ENCODE data around the gene HS3ST2. TPM values are rescaled to one million over a fixed set of nuclear protein-coding genes. Genes with fewer than 3 reads are reported as not detected.

Gene HS3ST2
- total RNA-seq, 1 donor, result not detected

DNA sequence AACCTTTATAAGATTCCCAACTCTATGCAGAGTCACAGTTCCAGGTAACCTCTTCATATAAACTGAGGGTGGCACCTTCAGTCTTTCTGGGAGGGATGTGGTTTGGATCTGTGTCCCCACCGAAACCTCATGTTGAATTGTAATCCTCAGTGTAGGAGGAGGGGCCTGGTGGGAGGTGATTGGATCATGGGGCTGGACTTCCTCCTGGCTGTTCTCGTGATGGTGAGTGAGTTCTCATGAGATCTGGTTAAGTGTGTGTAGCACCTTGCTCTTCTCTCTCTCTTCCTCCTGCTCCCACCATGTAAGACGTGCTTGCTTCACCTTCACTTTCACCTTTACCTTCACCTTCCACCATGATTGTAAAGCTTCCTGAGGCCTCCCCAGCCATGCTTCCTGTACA, 30.5 kb downstream of the HS3ST2 start:
- H3K27me3 ChIP-seq (ENCODE audit: insufficient read depth, low read length), result no peaks in the 10 kb centered on the region
- H3K4me3 ChIP-seq (ENCODE audit: low read length), result no peak overlapping the region
- no peaks in the 10 kb centered on the region for H3K9me3 ChIP-seq (ENCODE audit: low read depth, low read length)
- no peaks in the 10 kb centered on the region for H3K4me1 ChIP-seq (ENCODE audit: insufficient read depth, low read length)

DNA sequence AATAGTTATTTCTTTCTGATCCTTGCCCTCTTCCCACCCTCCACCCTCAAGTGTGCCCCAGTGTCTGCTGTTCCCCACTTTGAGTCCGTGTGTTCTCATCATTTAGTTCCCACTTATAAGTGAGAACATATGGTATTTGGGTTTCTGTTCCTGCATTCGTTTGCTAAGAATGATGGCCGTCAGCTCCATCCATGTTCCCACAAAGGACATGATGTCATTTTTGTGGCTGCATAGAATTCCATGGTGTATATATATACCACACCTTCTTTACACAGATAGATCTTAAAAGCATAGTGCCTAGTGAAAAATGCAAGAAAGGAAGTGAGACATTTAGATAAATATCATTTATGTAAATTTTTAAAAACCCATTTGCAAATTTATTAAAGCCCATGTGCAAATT, 33.1 kb downstream of the HS3ST2 start:
- no peaks in the 10 kb centered on the region for H3K4me1 ChIP-seq (ENCODE audit: insufficient read depth, low read length)

DNA sequence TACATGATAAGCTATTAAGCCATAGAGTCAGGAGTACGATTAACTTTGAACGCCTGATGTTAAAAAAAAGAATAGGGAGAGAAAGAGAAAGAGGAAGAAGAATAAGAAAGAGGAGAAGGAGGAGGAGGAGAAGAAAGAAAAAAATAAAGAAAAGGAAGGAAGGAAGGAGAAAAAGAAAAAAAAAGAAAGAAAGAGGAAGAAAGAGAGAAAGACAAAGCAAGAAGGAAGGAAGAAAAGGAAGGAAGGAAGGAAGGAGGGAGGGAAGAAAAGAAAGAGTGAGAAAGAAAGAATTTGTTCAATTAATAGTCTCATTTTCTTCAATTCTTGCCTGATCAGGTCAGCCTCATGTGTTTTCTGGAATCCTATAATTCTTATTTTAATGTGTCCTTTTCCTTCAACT, 33.7 kb downstream of the HS3ST2 start:
- H3K4me1 ChIP-seq (ENCODE audit: insufficient read depth, low read length), result no peaks in the 10 kb centered on the region
- H3K27me3 ChIP-seq (ENCODE audit: insufficient read depth, low read length), result no peaks in the 10 kb centered on the region
- no peak overlapping the region for H3K4me3 ChIP-seq (ENCODE audit: low read length)
- H3K9me3 ChIP-seq (ENCODE audit: low read depth, low read length), result no peaks in the 10 kb centered on the region

More for the DNA sequence above, 33.1 kb downstream of the HS3ST2 start:
- no peak overlapping the region for H3K4me3 ChIP-seq (ENCODE audit: low read length)
- H3K9me3 ChIP-seq (ENCODE audit: low read depth, low read length), result no peaks in the 10 kb centered on the region
- no peaks in the 10 kb centered on the region for H3K27me3 ChIP-seq (ENCODE audit: insufficient read depth, low read length)

DNA sequence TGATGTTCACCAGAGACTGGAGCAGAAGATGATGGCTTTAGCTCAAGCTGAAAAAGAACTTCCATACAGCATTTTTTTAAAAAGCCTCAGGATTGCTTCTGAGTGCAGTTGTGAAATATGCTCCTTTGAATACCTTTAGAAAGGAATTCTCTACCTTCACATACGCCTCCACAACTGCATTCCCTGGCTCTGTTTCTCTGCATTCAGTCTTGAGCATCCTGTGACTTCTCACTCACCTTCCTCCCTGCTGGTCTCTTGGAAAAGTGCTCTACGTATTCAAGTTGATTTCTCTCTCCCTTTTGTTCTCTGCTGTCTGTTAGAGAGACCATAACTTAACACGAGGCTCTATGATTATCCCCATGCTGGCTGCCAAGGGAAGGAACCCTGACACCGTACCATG, 34.5 kb downstream of the HS3ST2 start:
- H3K27me3 ChIP-seq (ENCODE audit: insufficient read depth, low read length), result no peaks in the 10 kb centered on the region
- no peak overlapping the region for H3K4me3 ChIP-seq (ENCODE audit: low read length)
- H3K9me3 ChIP-seq (ENCODE audit: low read depth, low read length), result no peaks in the 10 kb centered on the region
- H3K4me1 ChIP-seq (ENCODE audit: insufficient read depth, low read length), result no peaks in the 10 kb centered on the region

DNA sequence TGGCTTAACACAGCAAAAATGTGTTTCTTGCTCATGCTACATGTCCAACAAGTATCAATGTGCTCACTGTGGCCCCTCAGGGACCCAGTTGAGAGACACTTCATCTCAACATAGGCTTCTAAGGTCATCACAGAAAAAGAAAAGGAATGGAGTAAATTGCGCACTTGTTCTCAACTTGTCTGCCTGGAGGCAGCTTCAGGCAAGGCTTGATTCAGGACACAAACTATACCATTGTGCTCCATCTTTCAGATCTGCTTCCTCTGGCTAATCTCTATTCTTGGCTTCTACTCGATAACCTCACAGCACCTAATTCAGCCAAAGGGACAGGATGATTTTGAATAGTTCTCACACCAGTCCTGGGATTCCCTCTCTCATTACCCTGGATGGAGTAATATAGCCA, 35.6 kb downstream of the HS3ST2 start:
- H3K9me3 ChIP-seq (ENCODE audit: low read depth, low read length), result no peaks in the 10 kb centered on the region

DNA sequence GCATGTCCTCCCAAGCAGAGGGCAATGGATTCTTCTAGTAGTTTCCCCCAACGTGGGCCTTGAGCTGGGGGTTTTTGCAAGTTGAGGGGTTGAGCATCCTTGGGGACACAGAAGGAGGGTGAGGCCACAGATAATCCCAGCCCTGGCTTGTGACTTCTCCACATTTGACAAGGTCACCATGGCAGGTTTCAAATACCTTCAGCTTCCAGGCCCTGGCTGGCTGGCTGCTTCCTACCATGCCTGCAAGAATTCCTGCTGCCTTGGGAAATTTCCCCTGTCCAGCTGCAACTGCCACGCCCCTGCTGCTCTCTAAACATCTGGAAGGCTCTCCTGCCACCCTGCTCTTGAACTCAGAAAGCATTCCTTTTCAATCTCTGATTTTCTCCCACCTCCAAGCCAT, 41.3 kb downstream of the HS3ST2 start:
- H3K27me3 ChIP-seq (ENCODE audit: insufficient read depth, low read length), result no peaks in the 10 kb centered on the region
- no peaks in the 10 kb centered on the region for H3K4me1 ChIP-seq (ENCODE audit: insufficient read depth, low read length)
- no peak overlapping the region for H3K4me3 ChIP-seq (ENCODE audit: low read length)
- H3K9me3 ChIP-seq (ENCODE audit: low read depth, low read length), result no peaks in the 10 kb centered on the region

More for the DNA sequence above, 35.6 kb downstream of the HS3ST2 start:
- no peaks in the 10 kb centered on the region for H3K27me3 ChIP-seq (ENCODE audit: insufficient read depth, low read length)
- no peaks in the 10 kb centered on the region for H3K4me1 ChIP-seq (ENCODE audit: insufficient read depth, low read length)
- H3K4me3 ChIP-seq (ENCODE audit: low read length), result no peak overlapping the region

DNA sequence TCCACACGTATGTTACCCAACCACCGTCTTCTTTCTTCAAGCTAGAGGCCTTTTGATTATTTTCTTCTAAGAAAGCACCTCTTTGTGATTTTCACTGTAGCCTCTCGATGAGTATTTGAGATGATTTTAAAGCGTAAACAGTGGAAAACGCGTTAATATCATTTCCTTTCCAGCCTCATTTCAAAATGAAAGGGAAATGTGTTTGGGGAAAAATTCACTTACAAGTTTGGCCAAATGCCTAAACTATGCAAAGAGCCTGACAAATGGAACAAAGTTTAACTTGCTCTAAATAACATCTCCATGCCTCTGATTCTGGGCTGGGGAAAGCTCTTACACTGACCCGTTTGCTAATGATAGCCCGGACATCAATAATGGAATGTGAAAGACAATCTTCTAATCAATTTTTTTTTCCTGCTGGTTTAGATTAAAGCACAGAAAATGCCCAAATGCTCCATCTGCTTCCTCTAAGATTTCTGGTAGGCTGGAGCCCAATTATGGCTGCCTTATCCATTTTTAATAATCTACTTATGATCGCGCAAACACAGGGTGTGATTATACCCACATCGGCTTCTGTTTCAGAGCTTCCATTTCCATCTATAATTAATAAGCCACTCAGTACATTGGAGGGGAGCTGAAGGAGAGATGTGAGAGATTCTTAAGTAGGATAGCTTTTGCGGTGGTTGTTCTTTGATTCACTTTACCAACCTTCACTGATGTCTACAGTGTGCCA, 43.5 kb downstream of the HS3ST2 start:
- H3K4me3 ChIP-seq (ENCODE audit: low read length), result no peak overlapping the region
- H3K9me3 ChIP-seq (ENCODE audit: low read depth, low read length), result no peaks in the 10 kb centered on the region
- H3K4me1 ChIP-seq (ENCODE audit: insufficient read depth, low read length), result no peaks in the 10 kb centered on the region
- H3K27me3 ChIP-seq (ENCODE audit: insufficient read depth, low read length), result no peaks in the 10 kb centered on the region

DNA sequence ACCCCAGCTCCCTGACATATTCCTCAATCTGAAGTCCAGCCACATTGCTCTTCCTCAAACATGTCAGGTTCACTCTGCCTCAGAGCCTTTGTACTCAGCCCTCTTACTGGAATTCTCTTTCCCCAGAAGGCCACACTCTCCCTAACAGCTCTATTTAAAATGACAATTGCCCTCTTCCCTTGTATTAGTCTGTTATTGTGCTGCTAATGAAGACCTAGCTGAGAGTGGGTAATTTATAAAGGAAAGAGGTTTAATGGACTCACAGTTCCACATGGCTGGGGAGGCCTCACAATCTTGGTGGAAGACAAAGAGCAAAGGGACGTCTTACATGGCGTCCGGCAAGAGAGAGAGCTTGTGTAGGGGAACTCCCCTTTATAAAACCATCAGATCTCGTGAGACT, 46.0 kb downstream of the HS3ST2 start:
- Histone ChIP-seq H3K4me1 (ENCODE audit: insufficient read depth, low read length) (no peaks in the 10 kb centered on the region), H3K27me3 (ENCODE audit: insufficient read depth, low read length) (peaks cover 3% of the 10 kb centered on the region), H3K4me3 (ENCODE audit: low read length) (no peak overlapping the region), H3K9me3 (ENCODE audit: low read depth, low read length) (no peaks in the 10 kb centered on the region)

DNA sequence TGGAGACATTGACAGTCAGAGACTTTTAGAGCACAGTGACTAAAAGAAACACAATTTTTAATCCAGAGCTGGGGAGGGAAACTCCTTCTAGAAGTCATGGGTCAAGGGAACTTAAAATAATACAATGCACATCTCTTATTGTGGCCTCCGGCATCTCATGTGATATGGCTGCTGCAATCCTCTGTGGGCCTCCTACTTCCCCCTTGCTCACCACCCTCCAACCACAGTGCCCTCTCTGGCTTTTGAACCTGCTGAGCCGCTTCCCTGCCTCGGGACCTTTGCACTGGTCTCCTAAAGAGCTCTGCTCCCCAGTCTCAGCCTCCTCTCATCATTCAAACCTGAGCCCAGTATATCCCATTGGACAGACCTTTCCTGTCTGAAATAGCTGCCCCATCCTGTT, 47.6 kb downstream of the HS3ST2 start:
- no peaks in the 10 kb centered on the region for H3K9me3 ChIP-seq (ENCODE audit: low read depth, low read length)
- H3K4me1 ChIP-seq (ENCODE audit: insufficient read depth, low read length), result no peaks in the 10 kb centered on the region
- no peak overlapping the region for H3K4me3 ChIP-seq (ENCODE audit: low read length)

DNA sequence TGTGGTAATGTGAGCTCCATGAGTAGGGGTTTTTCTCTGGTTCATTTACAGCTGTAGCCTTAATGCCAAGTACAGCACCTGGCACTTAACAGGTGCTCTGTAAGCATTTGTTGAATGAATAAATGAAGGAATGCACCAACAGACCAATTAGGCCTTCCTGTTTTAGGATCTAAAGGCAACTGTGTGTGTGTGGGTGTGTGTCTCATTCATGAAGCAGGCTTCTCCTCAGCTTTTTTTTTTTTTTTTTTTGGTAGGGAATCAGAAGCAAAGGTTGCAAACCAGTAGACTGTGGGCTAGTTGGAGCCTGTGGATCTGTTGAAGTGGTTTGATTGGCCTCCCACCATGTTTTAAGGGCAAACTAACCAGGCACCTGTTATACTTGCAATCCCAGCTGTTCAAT, 48.1 kb downstream of the HS3ST2 start:
- no peak overlapping the region for H3K4me3 ChIP-seq (ENCODE audit: low read length)
- no peaks in the 10 kb centered on the region for H3K9me3 ChIP-seq (ENCODE audit: low read depth, low read length)
- H3K4me1 ChIP-seq (ENCODE audit: insufficient read depth, low read length), result no peaks in the 10 kb centered on the region
- H3K27me3 ChIP-seq (ENCODE audit: insufficient read depth, low read length), result peaks cover 3% of the 10 kb centered on the region

More for the DNA sequence above, 47.6 kb downstream of the HS3ST2 start:
- peaks cover 3% of the 10 kb centered on the region for H3K27me3 ChIP-seq (ENCODE audit: insufficient read depth, low read length)

DNA sequence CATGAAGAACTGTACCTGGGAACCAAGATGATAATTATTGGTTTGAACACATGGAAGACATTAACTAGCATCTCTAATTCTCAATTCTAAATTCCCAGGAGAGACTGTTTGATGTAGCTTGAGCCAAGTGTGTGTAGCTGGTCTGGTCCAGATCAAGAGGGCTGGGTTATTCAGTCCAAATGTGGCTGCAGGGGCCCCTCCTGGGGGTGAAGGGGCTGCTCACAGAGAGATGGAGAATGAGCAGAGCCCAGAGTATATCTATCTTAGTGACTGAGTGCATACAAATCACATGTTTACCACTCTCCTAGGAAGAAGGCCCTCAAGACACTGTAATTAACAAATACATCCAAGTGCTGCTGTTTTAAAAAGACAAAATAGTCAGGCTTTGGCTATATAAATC, 50.4 kb downstream of the HS3ST2 start:
- H3K4me1 ChIP-seq (ENCODE audit: insufficient read depth, low read length), result no peaks in the 10 kb centered on the region
- no peak overlapping the region for H3K4me3 ChIP-seq (ENCODE audit: low read length)
- H3K9me3 ChIP-seq (ENCODE audit: low read depth, low read length), result no peaks in the 10 kb centered on the region
- H3K27me3 ChIP-seq (ENCODE audit: insufficient read depth, low read length), result peaks cover 3% of the 10 kb centered on the region

DNA sequence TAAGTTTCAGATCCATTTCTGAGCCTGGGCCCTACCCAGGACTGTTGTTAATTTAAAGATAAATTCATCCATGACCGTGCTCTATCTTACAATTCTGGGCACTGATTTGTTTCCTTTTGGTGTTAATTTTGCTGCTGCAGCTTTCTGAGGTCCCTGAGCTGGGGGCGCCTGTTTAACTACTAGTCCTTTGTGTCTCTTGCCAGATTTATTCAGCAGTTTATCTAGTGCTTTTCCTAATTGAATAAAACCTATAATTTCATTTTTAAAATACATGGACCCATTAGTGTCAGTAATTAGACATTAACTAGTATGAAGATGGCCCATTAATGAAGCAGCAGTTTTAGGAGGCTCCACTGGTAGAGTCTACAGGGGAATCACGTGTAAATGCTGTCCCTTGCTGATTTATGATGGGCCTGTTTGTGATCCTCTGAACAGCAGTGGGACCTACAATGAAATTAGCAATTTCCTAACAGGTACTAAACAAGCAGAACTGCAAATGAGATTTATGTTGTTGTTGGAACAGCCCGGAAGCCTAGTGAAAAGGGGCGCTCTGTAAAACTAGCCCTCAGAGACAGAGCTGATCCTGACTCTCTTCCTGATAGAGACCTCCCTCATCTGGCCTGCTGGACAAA, 54.7 kb downstream of the HS3ST2 start:
- H3K27me3 ChIP-seq (ENCODE audit: insufficient read depth, low read length), result no peaks in the 10 kb centered on the region
- H3K4me3 ChIP-seq (ENCODE audit: low read length), result no peak overlapping the region
- no peaks in the 10 kb centered on the region for H3K4me1 ChIP-seq (ENCODE audit: insufficient read depth, low read length)
- H3K9me3 ChIP-seq (ENCODE audit: low read depth, low read length), result no peaks in the 10 kb centered on the region

DNA sequence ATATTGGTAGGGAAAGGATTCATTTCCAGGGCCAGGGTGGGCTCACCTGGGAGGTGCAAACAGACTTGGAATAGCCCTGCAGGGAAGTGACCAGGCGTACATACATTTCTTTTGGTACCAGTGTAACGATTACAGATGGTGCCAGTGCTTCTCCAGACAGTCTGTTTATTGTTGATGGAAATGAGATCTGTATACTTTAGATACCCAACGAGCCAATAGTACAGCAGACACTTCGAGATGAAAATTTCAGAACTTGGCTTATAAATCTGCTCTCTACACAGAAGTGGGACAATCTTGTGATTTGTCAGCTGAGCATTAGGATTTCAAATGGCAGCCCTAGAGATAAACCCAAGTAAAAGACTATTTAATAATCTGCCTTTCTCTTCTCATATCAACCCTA, 57.9 kb downstream of the HS3ST2 start:
- H3K27me3 ChIP-seq (ENCODE audit: insufficient read depth, low read length), result no peaks in the 10 kb centered on the region

DNA sequence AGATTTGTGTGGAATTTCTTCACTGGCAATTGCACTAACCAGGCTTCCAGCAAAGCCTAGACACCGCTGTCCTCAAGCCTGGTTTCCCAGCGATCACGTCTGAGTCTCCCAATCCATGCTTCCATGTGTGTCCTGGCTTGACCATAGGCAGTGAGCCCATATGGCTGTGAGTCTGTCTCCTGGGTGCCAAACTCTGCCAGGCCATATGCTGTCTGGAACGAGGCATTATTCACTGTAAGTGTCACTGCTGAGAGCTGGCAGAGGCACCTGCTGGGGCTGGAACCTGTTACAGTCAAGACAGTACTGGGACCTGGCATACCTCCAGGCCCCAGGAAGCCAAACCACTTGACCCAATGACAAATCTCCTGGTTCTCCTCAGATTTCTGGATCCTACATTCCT, 60.4 kb downstream of the HS3ST2 start:
- no peaks in the 10 kb centered on the region for H3K9me3 ChIP-seq (ENCODE audit: low read depth, low read length)
- H3K27me3 ChIP-seq (ENCODE audit: insufficient read depth, low read length), result no peaks in the 10 kb centered on the region
- no peak overlapping the region for H3K4me3 ChIP-seq (ENCODE audit: low read length)
- no peaks in the 10 kb centered on the region for H3K4me1 ChIP-seq (ENCODE audit: insufficient read depth, low read length)

More for the DNA sequence above, 57.9 kb downstream of the HS3ST2 start:
- no peaks in the 10 kb centered on the region for H3K4me1 ChIP-seq (ENCODE audit: insufficient read depth, low read length)
- no peak overlapping the region for H3K4me3 ChIP-seq (ENCODE audit: low read length)
- H3K9me3 ChIP-seq (ENCODE audit: low read depth, low read length), result no peaks in the 10 kb centered on the region

DNA sequence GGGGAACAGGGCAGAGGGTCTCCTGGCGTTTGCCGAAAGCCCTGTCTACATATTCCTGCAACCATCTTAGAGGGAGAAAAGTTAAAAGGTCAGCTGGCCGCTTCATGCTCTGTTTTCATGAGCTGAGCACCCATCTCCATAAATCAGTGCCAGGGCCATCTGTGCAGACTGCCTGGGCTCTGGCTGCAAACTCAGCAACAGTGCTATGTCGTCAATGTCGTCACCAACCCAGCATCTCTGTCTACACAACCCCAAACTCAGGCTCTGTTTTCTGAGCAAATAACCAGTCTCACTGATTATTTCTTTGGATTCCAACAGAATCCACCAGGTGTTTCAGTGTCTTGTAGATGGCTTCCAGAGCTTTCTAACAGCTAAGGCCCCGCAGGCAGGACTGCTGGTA, 65.0 kb downstream of the HS3ST2 start:
- H3K4me1 ChIP-seq (ENCODE audit: insufficient read depth, low read length), result no peaks in the 10 kb centered on the region
- H3K27me3 ChIP-seq (ENCODE audit: insufficient read depth, low read length), result no peaks in the 10 kb centered on the region
- H3K4me3 ChIP-seq (ENCODE audit: low read length), result no peak overlapping the region
- H3K9me3 ChIP-seq (ENCODE audit: low read depth, low read length), result no peaks in the 10 kb centered on the region

DNA sequence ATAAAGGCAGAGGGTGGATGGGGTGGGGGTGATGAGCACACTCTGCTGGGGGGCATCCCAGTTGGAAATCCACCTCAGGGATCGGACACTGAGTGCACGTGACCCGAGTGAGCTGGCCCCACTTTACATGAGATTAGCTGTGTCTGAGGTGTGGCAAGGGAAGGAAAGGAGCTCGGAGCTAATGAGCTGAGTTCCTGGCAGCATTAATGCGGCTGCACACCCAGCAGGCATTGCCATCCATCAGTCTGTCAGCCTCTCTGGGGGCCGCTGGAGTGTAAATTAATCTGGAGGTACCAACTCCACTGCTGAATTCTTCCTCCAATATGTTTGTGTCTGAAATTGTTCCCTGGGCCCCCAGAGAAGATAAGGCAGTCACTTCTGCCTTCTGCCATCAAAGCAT, 65.5 kb downstream of the HS3ST2 start:
- no peaks in the 10 kb centered on the region for H3K4me1 ChIP-seq (ENCODE audit: insufficient read depth, low read length)
- no peak overlapping the region for H3K4me3 ChIP-seq (ENCODE audit: low read length)
- no peaks in the 10 kb centered on the region for H3K9me3 ChIP-seq (ENCODE audit: low read depth, low read length)
- H3K27me3 ChIP-seq (ENCODE audit: insufficient read depth, low read length), result no peaks in the 10 kb centered on the region

Measured in mononuclear cell (primary cell).